AG08395 (cell line): ENCODE results near the gene ZFHX2.

Experiments used
- DNase-seq: peaks from one replicate; pipeline ENCODE4 v3.0.0; 2012; ENCODE audit warnings: mixed read lengths, low spot score

The ZFHX2 gene

DNA sequence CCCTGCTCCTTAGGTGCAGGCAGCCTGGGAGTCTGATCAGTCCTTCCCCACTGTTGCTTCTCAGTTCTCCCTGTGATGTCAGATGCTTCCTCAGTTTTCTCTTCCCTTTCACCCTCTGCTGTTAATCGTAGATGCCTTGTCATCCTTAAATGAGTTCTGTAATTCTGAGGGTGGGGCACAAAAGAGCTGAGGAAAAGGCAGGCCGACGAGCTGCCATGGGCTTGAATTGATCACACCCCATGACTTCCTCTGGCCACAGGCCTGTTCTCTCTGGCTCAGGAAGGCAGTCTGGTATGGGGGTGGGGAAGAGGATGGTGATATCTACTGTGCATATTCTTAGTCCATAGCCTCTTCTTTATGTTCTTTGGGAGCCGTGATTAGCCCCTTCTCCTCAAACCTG, 21.3 kb upstream of the ZFHX2 start:
- DNase-seq = no peak

DNA sequence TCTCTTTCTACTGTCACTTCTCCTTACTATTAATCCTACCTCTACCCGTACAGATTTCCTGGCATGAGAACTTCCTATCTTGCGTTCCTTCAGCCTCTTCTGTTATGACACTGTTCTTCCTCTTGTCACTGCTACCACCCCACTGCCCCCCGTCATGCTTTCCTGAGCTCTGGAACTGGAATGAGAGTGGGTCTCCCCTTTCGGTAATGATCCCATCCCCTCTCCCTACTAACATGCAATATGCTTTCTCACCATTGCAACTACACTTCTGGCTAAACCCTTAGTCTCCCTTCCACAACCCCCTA, 20.9 kb upstream of the ZFHX2 start:
- DNase-seq = no peak

DNA sequence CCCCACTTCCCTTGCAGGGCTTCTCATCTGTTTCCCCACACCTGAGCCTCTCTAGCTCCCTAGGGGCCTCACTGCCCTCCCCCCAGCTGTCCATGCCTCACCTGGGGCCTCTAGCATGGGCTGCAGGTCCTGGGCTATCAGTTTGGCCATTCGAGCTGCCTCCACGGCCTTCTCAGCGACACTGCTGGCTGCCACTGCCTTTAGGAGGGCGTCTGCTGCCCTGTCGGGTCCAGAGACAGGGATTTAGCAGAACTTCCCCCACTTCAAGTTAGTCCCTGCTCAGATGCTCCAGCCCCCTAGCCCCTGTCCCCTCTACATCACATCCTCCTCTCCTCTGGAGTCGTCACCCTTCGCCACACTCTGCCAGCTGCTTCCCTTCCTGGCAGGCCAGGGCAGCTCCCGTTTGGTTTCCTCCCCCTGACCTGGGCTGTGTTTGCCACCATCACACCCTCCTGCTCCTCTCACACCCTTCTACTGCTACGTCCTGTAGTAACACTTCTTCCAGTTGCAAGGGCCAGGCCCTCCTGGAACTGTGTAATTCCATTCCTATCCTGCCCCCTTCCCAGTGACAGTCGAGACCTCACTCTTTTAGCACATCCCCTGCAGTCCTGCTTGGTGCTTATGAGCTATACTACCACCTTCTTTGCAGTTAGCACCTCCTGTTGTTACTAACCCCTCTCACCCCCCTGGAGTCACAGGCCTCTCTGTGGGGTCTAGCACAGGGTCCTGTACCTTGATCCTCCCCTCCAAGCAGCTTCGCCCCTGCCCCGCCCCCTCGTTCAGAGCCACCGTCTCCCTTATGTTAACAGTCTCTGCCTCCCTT, 20.3 kb upstream of the ZFHX2 start:
- no peak for DNase-seq

DNA sequence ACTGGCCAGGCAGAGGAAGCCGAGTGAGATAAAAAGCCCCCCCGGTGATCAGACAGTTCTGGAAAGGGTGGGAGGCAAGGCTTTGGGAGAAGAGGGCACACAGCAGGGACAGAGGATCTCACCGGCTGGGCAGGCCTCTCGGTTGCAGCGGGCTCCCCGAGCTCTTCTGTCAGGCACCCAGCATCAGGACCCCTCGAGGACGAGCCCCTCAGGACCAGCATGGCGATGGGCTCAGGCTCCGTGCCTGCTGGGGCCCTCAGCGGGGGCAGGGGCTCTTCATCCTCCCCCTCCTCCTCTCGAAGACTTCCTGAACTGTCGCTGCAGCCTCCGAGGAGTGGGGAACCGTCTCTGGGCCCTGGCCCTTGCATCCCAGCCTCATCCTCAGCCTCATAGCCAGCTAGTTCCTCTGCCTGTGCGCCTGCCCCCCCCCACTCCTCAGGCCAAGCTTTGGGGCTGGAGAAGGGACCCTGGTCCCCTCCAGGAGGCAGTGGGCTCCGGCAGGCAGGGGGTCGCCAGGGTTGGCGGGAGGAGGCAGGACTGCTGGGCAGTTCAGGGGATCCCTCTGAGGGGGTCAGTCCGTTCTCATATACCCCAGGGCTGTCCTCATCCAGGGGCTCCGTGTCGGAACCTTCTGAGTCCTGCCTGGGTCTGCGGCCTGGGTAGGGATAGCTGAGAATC, 19.4 kb upstream of the ZFHX2 start:
- DNase-seq = no peak

DNA sequence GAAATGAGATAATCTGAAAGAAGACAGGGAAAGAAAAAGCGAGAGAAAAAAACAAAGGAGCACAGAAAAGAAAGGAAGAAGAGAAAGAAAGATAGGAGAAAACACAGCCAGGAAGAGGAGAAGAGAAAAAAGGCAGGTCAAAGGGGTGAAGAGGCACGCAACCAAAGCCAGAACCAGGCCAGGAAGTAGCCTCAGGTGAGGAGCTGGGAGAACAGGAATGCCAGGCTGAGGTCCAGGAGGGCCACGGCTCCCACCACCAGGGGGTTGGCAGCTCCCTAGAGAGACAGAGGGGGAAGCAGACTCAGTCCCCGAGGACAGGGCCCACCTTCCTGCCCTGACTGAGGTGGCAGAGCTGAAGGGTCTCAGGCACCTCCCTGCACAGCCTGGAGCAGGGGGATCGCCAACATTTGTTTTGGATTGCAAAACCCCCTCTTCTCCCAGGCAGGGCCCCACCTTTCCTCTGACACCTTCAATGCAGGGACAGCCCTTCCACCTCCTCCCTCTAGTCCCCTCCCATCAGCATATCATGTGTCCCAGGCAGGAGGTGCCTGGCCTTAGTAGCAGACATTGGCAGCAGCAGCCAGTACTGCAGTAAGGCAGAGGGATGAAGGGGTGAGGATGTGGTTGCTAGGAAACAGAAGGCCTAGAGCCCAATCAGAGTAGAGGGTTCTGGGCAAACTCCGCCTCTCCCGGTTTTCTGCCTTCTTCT, 18.0 kb upstream of the ZFHX2 start:
- DNase-seq = no peak

DNA sequence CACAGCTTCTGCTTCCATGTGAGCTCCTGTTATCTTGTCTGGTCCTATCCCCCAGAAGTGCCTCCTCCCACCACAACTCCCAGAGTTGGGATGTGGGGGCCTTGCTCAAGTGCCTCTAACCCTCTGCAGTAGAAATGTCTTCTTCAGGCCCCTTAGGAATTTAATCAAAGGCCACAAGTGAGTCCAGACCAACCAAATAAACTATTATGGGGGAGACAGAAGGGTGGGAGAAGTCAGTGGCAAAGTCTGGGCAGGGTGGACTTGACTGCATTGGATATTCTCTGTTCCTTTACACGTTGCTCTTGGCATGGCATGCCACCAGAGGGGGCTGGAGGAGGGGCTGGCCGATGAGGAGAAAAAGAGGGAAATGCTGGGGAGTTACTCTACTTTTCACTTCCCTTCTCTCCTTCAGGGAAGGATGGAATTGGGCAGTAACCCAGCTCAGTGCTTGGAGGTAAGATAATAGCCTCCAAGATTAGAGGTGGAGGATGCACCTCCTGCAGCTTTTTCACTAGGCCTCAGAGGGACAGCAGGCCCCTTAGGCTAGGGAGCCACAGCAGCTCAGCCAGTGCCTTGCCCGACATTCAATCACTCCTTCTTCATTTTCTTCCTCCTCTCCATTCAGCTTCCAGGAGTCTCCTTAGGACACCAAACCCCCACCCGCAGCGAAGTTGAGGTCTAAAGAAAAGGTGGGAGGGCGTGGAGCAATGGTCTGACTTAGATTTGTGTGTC, 17.2 kb upstream of the ZFHX2 start:
- no peak for DNase-seq

DNA sequence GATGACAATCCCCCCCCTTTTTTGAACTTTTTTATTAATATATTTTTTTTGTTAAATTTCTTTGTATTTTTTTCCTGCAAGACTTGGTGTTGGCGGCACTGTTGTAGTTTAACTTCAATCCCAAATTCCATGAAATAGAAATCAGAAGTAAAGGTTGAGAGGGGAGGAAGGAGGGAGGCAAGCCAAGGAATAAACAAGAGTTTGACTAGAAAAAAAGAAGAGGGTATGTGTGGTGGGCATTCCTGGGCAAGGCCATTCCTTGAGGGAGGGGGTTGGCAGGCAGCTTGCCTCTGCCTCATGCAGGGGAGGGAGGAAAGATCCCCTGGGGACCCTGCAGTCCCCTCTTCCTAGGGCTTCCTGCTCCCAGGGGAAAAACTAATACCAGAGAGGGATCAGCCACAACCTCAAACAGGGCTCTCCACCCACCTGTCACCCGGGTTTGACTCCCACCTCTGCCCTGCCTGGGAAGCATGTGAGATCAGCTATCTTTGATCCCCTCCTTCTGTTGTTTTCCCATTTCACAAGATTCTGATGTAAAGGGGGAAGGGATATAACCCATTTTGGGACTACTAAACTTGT, 16.5 kb upstream of the ZFHX2 start:
- DNase-seq = no peak

DNA sequence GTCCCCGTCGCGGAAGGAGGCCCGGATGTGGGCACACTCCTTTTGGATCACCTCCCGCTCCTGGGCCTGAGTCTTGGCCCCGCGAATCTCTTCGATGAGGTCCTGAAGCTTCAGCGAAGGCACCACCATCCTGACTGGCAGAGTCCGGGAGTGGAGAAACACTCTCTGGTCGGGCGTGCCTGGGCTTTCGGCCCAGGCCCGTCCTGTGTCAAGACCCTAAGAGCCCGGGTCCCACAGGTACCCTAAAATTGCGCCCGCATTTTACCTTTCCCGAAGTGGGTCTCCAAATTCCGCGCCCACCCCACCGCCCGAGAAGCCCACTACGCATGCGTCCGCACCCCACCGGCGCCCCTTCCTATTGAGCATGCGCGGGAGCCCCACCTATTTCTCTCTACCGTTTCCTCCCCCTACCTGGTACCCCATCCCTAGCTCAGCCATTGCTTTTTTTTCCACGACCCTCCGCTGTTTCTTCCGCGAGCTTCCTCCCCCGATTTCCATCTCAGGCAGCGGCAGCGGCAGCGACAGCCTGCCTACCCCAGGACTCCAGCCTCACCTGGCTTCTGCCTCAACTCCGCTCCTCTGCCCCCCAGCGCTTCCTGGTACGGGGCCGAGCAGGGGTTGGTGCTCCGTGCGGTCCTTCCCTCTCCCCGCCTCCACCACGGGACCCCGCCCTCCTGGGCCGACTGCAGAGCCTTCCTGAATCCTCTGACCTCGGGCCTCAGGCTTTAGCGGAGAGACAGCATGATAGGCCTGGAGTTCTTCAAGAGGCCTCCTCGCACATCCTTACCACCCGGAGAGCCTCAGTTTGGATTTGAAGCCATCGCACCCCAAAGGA, 15.8 kb upstream of the ZFHX2 start, which contains the start of gene AP1G2:
AP1G2 (minus strand) TSS at position 606 of the 835 bp plus-strand sequence; CDS start at position 129, 477 bp downstream.
- DNase-seq = peak; percentile 50

DNA sequence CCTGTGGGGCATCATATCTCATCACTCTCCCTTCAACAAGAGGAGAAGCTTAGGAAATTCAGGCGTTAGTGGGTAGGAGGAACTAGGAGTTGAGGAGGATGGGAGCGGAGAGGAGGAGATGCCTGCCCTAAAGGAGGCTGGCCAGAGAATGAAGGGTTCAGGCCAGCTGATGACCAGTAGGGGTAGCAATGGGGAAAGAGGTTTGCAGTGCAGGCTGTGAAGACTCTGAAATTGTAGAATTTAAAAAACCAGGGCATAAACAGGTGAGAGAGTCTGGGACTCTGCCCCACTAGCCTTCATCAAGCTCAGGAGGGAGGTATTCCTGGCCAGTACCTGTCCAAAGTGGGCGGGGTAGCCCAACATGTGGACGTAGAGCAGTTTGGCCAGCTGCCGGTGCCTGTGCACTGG, 15.2 kb upstream of the ZFHX2 start:
- DNase-seq = peak; percentile 53

DNA sequence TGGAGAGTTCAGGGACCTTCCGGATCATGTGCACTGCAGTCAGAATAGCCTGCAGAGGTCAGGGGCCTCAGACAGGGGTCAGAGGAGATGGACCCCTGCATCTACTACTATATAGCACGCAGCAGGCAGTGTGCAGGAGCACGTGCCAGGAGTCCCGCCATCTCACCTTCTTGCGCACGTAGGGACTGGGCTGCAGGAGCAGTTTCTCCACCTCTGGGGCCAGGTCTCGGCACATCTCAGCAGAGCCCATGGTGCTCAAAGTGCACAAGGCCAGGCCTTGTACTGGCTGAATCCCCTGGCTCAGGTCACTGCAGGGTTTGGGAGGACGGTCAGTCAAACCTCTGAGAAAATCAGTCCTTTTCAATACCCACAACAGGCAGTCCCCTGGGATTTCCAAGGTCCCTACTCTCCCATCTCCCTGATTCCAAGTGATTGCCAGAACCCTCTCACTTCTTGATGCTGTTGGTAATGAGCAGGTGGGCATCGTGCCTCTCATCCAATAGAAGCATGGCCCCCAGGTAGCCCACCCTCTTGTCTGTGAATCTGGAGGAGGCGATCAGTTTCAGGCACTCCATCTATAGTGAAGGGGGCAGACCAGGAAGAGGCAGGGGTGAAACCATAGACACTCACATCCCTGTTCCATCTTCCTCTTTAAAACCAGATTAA, 14.7 kb upstream of the ZFHX2 start:
- no peak for DNase-seq

DNA sequence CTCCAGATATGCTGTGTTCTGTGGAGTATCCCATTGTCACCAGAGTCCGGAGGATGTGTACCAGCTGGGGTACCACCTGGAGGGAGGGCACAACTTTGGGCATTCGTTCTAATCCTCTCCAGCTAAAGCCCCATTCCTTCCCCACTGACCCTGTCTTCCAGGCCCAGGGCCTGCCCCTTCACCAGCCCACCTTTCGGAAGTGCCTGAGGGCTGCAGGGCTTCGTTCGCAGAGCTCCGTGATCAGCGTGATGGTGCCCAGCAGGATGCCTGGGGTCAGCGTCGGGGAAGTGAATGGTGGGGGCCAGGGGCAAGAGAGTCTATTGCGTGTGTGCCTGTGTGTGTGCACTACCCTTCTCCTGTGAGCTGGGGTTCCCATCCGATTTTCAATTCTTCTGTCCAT, 14.1 kb upstream of the ZFHX2 start:
- no peak for DNase-seq

DNA sequence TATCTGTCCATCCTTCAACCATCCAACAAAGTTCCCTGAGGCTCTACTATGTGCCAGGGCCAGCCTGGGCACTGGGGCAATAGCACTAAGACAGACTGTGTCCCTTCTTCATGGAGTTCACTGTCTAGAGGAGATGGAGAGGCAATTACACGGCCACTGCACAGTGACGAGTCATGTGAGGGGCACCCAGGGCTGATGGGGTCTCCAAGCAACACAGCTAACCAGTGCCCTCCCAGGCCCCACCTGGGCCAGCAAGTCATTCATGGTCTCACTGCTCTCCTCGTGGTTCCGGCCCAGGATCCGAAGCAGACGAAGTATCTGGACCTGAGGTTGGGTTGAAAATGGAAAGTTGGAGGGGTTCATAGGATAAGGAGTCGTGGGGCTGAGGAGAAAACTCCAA, 13.3 kb upstream of the ZFHX2 start:
- no peak for DNase-seq

DNA sequence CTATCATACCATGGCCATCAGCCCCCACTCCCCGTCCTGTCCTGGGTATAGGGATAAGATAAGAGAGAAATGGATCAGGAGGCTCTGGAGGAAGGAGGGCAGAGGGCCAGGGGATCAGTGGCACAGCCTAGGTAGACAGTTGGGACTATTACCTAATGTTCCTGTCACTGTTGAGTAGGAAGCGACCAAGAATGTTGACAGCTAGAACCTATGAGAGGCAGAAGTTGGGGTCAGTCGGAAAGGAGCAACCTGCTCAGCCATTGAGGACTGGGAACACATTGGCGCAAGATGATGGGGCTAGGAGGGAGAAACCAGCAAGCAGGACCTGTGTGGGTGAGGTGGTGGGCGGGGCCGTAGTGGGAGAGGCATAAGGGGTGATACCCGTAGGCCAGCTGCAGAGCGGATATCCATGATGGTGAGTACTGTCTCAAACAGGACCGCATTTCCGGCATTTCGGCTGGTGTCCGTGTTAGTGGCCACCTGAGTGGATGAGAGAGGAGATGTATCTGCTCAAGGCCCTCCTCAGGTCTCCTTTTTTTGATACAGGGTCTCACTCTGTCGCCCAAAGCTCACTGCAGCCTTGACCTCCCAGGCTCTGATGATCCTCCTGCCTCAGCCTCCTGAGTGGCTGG, 12.7 kb upstream of the ZFHX2 start:
- no peak for DNase-seq

DNA sequence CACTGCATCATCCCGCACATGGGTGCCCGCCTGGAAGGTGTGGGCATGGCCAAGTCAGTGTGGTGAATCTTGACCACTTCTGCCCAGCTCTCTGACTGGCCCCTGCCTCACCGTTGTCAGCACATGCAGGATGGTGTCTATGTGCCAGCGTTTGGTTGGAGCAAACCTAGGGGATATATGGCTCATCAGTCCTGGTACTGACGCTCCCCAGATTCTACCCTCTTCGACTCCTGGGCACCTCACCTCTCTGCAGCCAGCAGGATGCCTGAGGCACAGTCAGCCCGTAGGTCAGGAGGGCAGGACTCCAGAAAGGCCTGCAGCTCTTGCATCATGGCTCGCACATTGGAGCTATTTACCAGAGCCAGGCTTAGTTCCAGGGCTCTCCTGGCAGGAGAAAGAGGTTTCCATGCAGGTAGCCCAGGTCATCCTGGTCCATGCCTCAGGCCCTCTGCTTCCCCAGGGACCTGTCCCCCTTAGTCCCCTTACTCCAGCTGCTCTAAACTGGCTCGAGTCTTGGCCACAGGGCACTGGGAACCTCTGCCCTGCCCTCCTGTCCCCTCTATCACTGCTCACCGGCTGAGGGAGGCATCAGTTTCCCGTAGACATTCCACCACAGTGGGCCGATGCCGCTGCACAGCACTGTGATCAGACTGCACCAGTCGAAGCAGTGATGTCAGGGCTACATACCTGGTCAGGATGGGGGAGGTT, 12.1 kb upstream of the ZFHX2 start:
- no peak for DNase-seq

DNA sequence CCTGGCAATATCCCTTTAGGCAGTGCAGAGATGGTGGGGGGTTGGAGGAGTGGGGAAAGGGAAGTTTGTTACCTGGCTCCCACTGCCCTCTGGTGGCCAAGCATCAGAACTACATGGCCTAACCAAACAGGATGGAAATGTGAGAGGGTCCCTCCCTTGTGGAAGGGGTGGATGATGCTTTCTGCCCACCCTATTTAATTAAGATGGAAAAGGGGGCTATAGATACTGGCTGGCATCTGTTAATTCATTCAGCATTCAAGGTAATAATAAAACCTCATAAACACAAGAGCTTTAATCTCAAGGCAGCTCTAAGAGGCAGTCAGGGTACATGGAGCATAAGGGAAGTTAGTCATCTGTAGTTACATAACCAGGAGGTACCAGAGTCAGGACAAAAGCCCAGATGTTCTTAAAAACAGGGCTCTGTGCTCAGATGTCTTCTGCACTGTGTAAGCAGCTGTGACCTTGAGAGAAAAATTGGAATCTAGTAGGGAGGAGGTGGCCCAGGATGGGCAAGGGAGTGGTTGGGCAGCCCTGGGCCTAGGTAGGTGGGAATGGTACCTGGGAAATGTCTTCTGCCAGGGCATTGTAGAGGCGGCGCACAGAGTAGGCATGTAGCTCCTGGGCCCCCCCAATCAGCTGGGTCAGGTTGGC, 11.4 kb upstream of the ZFHX2 start:
- DNase-seq = peak; percentile 55

DNA sequence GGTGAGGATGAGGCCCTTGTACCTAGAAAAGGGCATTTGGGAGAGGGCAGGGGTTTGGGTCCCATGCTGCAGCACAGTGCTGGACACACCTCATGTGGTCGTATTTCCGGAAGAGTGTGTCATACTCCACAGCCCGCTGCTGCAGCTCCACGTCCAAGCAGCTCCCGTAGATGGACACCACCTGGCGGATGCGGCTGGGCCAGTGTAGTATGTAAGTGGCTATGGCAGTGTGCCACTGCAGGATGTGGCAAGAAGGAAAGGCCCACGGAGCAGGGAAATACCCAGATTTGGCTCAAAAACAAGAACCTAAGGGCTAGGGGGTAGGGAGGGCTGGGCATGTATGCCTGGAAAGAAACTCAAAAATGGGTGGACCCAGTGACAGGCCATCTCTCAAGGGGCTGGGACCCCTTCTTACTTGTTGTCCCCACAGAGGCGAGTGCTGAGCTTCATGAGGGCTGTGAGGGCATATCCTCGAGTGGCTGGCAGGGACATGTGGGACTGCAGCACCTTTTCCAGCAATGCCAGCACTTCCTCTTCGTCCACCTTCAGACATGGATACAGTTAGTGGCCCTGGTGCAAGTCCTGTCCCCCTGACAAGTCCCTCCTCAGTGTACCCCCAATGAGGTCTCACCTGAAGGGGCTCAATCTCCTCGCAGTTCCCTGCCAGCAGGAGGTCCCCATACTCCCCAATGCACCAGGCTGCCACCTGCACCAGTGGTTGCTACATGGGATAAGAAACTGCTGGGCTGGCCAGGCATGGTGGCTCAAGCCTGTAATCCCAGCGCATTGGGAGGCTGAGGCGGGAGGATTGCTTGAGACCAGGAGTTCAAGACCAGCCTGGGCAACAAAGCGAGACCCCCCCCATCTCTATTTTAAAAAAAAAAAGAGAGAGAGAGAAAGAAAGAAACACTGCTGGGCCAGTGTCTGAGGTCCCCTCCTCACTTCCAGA, 10.6 kb upstream of the ZFHX2 start:
- no peak for DNase-seq

DNA sequence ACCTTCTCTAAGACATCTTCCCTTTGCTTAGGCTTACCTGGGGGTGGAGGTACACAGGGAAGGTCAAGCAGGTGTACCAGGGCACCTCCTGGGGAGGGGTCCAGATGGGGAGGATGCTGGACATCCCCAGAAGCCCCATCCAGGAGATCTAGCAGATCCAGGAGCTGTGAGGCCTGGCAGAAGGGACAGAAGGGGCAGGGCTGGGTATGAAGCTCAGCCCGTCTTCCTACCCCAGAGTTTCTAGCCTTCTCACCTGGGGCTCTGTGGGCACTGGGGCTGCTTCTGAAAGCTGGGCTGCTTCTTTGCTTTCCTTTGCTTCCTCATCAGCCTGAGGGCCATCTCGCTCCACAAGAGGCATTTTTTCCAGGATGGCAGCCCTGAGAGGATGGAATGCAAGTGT, 9.7 kb upstream of the ZFHX2 start:
- DNase-seq = no peak
